H1 (cell line): ENCODE data around the gene MTFP1. TPM values are rescaled to one million over a fixed set of nuclear protein-coding genes. Genes with fewer than 3 reads are reported as not detected.

Experiments
- polyA plus RNA-seq, 7 experiments: library from polyadenylated mRNA; depleted of rRNA in 3 of 7; stranded (reverse) in 5 of 7; unstranded in 2 of 7; fragments of >200 nt in 5 of 7; fragments of 200-250 nt in 2 of 7; gene quantifications; 1 replicate in 5 of 7; 2 replicates in 1 of 7; 4 replicates in 1 of 7; pipeline versions ENCODE4 v1.2.1 to v1.2.3, GENCODE V29; 2011 to 2013; ENCODE audit warnings: missing spikeins in 2 of 7, mixed read lengths in 2 of 7
- total RNA-seq: library from RNA; stranded (reverse); fragmentation: NEBNext Ultra II Directional; extraction: Animal tissue kit (Norgen Biotek cat#: 25700); gene quantifications from 2 replicates; pipeline ENCODE4 v1.2.1, GENCODE V29; 2021
- TF ChIP-seq, protein P1 (sequence below): fragments of 300-600 bp; sonication (generic); IDR thresholded peaks from 2 replicates; pipeline ENCODE4 v1.7.1; 2012; ENCODE audit warnings: low read length, moderate library complexity, mild to moderate bottlenecking, inconsistent platforms; ENCODE audit not compliant: insufficient replicate concordance

Gene MTFP1
- total and polyA plus RNA-seq, 2 of the 8 experiments (the other 6 are each of a cell fraction or from before 2014, with no cell fraction given) = 59.8 to 98.8 TPM

DNA sequence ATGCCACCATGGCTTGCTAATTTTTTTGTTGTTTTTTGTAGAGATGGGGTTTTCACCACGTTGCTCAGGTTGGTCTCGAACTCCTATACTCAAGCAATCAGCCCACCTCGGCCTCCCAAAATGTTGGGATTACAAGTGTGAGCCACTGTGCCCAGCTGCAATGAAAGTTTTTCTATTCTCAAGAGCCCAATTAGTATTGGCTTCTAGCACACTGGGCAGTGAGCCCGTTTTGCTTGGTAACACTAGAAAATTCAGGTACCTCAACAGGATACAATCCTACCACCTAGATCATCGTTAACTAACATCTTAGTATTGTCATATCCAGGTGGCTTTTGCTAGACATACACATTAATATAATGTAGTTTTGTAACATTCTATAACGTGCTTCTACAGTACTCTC lies 27.3 kb downstream of the MTFP1 start (continued):
- TF ChIP-seq, protein P1, sequence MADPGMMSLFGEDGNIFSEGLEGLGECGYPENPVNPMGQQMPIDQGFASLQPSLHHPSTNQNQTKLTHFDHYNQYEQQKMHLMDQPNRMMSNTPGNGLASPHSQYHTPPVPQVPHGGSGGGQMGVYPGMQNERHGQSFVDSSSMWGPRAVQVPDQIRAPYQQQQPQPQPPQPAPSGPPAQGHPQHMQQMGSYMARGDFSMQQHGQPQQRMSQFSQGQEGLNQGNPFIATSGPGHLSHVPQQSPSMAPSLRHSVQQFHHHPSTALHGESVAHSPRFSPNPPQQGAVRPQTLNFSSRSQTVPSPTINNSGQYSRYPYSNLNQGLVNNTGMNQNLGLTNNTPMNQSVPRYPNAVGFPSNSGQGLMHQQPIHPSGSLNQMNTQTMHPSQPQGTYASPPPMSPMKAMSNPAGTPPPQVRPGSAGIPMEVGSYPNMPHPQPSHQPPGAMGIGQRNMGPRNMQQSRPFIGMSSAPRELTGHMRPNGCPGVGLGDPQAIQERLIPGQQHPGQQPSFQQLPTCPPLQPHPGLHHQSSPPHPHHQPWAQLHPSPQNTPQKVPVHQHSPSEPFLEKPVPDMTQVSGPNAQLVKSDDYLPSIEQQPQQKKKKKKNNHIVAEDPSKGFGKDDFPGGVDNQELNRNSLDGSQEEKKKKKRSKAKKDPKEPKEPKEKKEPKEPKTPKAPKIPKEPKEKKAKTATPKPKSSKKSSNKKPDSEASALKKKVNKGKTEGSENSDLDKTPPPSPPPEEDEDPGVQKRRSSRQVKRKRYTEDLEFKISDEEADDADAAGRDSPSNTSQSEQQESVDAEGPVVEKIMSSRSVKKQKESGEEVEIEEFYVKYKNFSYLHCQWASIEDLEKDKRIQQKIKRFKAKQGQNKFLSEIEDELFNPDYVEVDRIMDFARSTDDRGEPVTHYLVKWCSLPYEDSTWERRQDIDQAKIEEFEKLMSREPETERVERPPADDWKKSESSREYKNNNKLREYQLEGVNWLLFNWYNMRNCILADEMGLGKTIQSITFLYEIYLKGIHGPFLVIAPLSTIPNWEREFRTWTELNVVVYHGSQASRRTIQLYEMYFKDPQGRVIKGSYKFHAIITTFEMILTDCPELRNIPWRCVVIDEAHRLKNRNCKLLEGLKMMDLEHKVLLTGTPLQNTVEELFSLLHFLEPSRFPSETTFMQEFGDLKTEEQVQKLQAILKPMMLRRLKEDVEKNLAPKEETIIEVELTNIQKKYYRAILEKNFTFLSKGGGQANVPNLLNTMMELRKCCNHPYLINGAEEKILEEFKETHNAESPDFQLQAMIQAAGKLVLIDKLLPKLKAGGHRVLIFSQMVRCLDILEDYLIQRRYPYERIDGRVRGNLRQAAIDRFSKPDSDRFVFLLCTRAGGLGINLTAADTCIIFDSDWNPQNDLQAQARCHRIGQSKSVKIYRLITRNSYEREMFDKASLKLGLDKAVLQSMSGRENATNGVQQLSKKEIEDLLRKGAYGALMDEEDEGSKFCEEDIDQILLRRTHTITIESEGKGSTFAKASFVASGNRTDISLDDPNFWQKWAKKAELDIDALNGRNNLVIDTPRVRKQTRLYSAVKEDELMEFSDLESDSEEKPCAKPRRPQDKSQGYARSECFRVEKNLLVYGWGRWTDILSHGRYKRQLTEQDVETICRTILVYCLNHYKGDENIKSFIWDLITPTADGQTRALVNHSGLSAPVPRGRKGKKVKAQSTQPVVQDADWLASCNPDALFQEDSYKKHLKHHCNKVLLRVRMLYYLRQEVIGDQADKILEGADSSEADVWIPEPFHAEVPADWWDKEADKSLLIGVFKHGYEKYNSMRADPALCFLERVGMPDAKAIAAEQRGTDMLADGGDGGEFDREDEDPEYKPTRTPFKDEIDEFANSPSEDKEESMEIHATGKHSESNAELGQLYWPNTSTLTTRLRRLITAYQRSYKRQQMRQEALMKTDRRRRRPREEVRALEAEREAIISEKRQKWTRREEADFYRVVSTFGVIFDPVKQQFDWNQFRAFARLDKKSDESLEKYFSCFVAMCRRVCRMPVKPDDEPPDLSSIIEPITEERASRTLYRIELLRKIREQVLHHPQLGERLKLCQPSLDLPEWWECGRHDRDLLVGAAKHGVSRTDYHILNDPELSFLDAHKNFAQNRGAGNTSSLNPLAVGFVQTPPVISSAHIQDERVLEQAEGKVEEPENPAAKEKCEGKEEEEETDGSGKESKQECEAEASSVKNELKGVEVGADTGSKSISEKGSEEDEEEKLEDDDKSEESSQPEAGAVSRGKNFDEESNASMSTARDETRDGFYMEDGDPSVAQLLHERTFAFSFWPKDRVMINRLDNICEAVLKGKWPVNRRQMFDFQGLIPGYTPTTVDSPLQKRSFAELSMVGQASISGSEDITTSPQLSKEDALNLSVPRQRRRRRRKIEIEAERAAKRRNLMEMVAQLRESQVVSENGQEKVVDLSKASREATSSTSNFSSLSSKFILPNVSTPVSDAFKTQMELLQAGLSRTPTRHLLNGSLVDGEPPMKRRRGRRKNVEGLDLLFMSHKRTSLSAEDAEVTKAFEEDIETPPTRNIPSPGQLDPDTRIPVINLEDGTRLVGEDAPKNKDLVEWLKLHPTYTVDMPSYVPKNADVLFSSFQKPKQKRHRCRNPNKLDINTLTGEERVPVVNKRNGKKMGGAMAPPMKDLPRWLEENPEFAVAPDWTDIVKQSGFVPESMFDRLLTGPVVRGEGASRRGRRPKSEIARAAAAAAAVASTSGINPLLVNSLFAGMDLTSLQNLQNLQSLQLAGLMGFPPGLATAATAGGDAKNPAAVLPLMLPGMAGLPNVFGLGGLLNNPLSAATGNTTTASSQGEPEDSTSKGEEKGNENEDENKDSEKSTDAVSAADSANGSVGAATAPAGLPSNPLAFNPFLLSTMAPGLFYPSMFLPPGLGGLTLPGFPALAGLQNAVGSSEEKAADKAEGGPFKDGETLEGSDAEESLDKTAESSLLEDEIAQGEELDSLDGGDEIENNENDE = no peak
- TF ChIP-seq, all 59 proteins: peak for 0
